D721Med (cell line): Measurements from ENCODE around the gene ESYT1.
"Not testable (repeated sequence)": the region's sequence is repeated elsewhere in the genome, so short reads cannot be mapped to it uniquely, and the experiment has no call there.

ENCODE experiments used
- DNase-seq: peaks from one replicate; pipeline ENCODE4 v3.0.0; 2011; ENCODE audit warnings: low spot score; ENCODE audit not compliant: insufficient read length
- FAIRE-seq: peaks from 2 replicates; lab custom pipeline; 2011; peaks lifted over from hg19 to GRCh38; lab: Jason Lieb, UNC
- TF ChIP-seq, protein P1 (sequence below): IDR thresholded peaks from 2 replicates; pipeline ENCODE4 v1.5.1; 2012; ENCODE audit warnings: mild to moderate bottlenecking, control low read depth; ENCODE audit not compliant: insufficient read depth; ENCODE audit errors: missing control alignments

The ESYT1 gene

GRCh38 chr12:56152132-56152755, 24.2 kb downstream of the ESYT1 start, which contains the start of gene MYL6B:
Gene MYL6B, plus strand, starts transcription at chr12:56152587. Its CDS starts 1,332 bp downstream, at chr12:56153919.
- TF ChIP-seq, protein P1, sequence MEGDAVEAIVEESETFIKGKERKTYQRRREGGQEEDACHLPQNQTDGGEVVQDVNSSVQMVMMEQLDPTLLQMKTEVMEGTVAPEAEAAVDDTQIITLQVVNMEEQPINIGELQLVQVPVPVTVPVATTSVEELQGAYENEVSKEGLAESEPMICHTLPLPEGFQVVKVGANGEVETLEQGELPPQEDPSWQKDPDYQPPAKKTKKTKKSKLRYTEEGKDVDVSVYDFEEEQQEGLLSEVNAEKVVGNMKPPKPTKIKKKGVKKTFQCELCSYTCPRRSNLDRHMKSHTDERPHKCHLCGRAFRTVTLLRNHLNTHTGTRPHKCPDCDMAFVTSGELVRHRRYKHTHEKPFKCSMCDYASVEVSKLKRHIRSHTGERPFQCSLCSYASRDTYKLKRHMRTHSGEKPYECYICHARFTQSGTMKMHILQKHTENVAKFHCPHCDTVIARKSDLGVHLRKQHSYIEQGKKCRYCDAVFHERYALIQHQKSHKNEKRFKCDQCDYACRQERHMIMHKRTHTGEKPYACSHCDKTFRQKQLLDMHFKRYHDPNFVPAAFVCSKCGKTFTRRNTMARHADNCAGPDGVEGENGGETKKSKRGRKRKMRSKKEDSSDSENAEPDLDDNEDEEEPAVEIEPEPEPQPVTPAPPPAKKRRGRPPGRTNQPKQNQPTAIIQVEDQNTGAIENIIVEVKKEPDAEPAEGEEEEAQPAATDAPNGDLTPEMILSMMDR: no peak
- no peak for FAIRE-seq
- peak; percentile 91 for DNase-seq

GRCh38 chr12:56152756-56153677, 24.9 kb downstream of the ESYT1 start:
- TF ChIP-seq, protein P1: no peak
- FAIRE-seq (no peak), DNase-seq (no peak)

DNA sequence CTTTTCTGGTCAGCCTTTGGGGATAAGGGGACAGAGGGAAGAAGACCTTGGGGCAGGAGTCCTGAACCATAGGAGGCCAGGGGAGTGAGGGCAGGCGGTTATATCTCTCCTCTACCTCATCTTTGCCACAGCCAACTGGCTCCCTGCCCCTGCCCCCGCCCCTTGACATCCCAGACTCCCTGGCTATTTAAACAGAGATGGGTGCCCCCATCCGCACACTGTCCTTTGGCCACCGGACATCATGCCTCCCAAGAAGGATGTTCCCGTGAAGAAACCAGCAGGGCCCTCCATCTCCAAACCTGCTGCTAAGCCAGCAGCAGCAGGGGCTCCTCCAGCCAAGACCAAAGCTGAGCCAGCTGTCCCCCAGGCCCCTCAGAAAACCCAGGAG, 25.6 kb downstream of the ESYT1 start:
- TF ChIP-seq, protein P1: no peak
- no peak for DNase-seq
- FAIRE-seq: no peak

DNA sequence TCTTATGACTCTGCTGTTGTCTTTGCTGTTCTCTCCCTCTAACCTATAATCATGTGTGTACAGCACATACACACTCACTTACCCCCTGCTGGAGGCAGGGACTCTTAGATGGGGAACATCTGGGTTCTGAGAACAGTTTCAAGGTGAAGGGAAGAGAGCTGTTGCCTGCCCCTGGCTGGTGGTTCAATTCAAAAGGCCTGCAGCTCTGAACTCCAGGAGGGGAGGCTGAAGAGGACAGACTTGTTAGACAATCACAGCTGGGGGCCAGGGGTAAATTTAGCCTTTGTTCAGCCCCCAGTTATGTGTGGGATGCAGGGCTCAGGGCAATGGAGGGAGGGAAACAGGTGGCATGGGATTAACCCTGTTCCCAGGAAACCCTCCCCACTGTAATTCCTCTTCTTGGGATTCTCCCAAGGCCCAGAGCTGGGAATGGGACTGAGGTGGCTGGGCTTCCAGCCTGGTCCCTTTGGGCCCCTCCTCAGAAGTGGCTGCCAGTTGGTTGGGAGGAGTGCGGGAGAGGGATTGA, 26.2 kb downstream of the ESYT1 start:
- FAIRE-seq: no peak
- no peak for DNase-seq
- TF ChIP-seq, protein P1: no peak

DNA sequence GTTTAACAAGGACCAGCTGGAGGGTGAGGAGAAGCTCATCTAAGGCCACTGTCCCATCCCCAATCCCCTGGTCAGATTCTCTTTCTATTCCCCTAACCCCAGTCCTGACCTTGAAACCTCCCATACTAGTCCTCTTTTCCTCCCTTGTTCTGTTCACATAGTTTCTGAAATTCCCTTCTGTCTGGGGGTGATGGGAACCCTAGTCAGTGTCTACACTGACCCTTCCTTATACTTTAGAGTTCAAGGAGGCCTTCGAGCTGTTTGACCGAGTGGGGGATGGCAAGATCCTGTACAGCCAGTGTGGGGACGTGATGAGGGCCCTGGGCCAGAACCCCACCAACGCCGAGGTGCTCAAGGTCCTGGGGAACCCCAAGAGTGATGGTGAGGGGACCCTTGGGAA, 26.8 kb downstream of the ESYT1 start:
- no peak for FAIRE-seq
- TF ChIP-seq, protein P1: no peak

GRCh38 chr12:56155256-56155845, 27.3 kb downstream of the ESYT1 start:
- TF ChIP-seq, protein P1: no peak
- DNase-seq (no peak), FAIRE-seq (no peak)

More for the DNA sequence above, 26.8 kb downstream of the ESYT1 start:
- DNase-seq: no peak

- not testable (repeated sequence) for FAIRE-seq, DNase-seq
These were observed 28.6 kb downstream of the ESYT1 start for GRCh38 chr12:56156464-56157200.
